AG04450 (cell line): ENCODE data around the gene ITIH2. TPM values are rescaled to one million over a fixed set of nuclear protein-coding genes. Genes with fewer than 3 reads are reported as not detected.
"Not testable (repeated sequence)": the region's sequence is repeated elsewhere in the genome, so short reads cannot be mapped to it uniquely, and the experiment has no call there.

ENCODE experiments used
- CTCF ChIA-PET: fragments of 300-600, 350-600 bp; formaldehyde crosslinking; extraction: SDS; loops from one replicate; lab custom pipeline; 2022; ENCODE audit warnings: antibody characterized with exemption, inconsistent platforms; lab: Charles Lee
- POLR2A ChIA-PET: fragments of 350-600 bp; formaldehyde crosslinking; extraction: SDS; loops from one replicate; lab custom pipeline; 2021; ENCODE audit warnings: antibody characterized with exemption, inconsistent platforms; lab: Yijun Ruan, JAX
- DNase-seq: peaks from one replicate; pipeline ENCODE4 v3.0.0-alpha.2; 2011; ENCODE audit warnings: low read depth, low spot score
- H3K27ac ChIP-seq: one replicate; pipeline ENCODE4 v1.5.1; 2012; ENCODE audit warnings: low read depth, low read length, control low read depth
- H3K27me3 ChIP-seq: one replicate; pipeline ENCODE4 v1.6.0; 2012; ENCODE audit warnings: low read length; ENCODE audit not compliant: control insufficient read depth, insufficient read depth
- H3K4me3 ChIP-seq: 2 replicates; pipeline ENCODE4 v1.5.1; 2011; ENCODE audit warnings: mild to moderate bottlenecking, low read depth, low read length, control low read depth
- H3K9me3 ChIP-seq: 2 replicates; pipeline ENCODE4 v1.5.1; 2012; ENCODE audit warnings: low read length; ENCODE audit not compliant: control insufficient read depth, insufficient read depth
- CTCF ChIP-seq: IDR thresholded peaks from 2 replicates; pipeline ENCODE4 v1.5.1; 2011; ENCODE audit warnings: low read depth, low read length, control low read depth, inconsistent platforms
- polyA plus RNA-seq: library from polyadenylated mRNA; depleted of rRNA; stranded (reverse); fragments of >200 nt; gene quantifications from 2 replicates; pipeline ENCODE4 v1.2.3, GENCODE V29; 2011

Gene ITIH2
- polyA plus RNA-seq, 1 experiment: not detected

- no peak overlapping the region for H3K4me3 ChIP-seq
- no peak for DNase-seq
- H3K27me3 ChIP-seq: peaks cover 26% of the 10 kb centered on the region
- H3K27ac ChIP-seq: no peak overlapping the region
- CTCF ChIA-PET: interaction anchor here (0.6 to 1.6 kb wide), 3 partner anchors 17 to 957 kb away, joined by 3 to 5 read pairs (median 4); no protein-coding TSS in a partner anchor
- POLR2A ChIA-PET: no interaction called here
- H3K9me3 ChIP-seq: no peaks in the 10 kb centered on the region
- TF ChIP-seq CTCF: no peak
Measured at GRCh38 chr10:7670157-7670556, 33.0 kb upstream of the ITIH2 start.

DNA sequence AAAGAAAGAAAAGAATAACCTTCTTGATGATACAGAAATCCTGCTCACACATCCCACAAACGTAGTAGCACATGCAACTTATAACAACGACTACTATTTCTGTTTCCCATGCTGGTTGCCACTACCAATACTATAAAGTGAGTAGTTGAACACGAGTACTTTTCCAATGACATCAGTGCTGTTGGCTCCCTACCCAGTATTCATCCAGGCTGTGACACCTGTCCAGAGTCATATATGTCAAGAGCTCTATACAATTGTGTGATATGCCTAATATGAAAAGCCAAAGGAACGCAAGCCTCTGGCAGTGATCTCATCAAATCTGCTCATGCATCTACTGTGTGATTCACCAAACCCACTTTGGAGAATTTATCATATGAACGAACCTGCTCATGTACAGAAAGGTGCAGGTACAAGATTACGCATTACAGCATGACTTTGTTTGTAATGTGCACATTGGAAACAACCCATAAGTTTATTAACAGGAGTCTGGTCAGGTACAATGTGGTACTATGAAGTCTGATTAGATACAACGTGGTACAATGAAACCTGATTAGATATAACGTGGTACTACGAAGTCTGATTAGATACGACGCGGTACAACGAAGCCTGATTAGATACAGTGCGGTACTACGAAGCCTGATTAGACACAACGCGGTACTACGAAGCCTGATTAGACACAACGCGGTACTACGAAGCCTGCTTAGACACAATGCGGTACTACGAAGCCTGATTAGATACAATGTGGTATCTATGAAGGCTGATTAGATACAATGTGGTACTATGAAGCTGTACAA is 30.6 kb upstream of the ITIH2 start:
- H3K27ac ChIP-seq: no peak overlapping the region
- POLR2A ChIA-PET: no interaction called here
- DNase-seq: no peak
- no peak overlapping the region for H3K4me3 ChIP-seq
- TF ChIP-seq CTCF: no peak
- H3K27me3 ChIP-seq: peaks cover 13% of the 10 kb centered on the region
- H3K9me3 ChIP-seq: no peaks in the 10 kb centered on the region
- CTCF ChIA-PET: no interaction called here

DNA sequence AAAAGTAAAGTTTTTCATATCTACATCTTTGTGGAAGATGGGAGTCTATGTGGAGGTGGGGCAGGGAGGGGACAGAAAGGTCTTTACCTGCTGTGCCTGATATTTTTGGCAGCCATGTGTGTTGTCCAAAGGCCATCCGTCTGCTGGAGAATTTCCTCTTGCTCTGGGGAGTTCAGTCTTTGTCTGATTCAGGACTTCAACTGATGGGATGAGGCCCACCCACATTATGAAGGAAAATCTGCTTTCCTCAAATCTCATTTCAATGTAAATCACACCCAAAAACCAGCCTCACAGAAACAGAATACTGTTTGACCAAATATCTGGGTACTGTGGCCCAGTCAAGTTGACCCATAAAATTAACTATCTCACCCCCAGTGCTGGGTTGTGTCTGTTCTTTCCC is 23.9 kb upstream of the ITIH2 start:
- no peak for TF ChIP-seq CTCF
- no peak overlapping the region for H3K4me3 ChIP-seq
- H3K27me3 ChIP-seq: no peaks in the 10 kb centered on the region
- H3K9me3 ChIP-seq: no peaks in the 10 kb centered on the region
- no peak overlapping the region for H3K27ac ChIP-seq
- ChIA-PET POLR2A (no interaction called here), CTCF (no interaction called here)
- DNase-seq: no peak

GRCh38 chr10:7680078-7680477 is 23.0 kb upstream of the ITIH2 start:
- CTCF ChIA-PET, H3K4me3 ChIP-seq, H3K27me3 ChIP-seq, H3K9me3 ChIP-seq, DNase-seq, POLR2A ChIA-PET, H3K27ac ChIP-seq: not testable (repeated sequence)

DNA sequence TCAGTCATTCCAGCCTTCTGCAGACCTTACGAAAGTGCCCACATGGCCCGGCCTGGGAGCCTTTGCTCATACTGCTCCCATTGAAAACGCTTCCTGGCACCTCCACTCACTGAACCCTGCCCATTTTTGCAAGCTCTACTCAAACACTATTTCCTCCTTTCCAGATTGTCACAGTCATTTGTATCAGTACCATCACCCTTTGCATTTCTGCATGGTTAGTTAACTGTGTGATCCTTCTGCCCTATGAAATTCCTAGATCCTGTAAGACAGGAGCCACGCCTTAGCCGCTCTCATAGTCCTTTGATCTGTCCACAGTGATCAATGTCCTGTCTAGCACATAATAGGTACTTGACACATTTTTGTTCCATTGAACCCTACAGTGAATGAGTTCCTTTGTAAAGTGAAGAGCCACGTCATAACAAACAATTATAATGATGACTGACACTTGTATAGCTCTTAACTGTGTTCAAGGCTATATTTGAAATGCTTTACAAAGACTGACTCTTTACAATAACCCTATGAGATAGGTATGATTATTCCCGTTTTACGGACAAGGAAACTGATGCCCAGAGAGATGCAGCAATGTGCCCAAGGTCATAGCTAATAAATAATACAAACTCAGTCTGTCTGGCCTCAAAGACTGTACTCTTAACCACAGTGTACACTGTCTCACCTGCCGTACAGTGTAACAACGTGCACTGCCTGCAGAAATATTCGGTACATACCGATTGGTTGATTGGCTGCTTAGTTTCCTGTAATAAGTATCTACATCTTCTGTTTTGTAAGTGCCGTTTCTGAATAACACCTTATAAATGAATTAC is 16.6 kb upstream of the ITIH2 start:
- TF ChIP-seq CTCF: no peak

More for the DNA sequence above, 16.6 kb upstream of the ITIH2 start:
- Histone ChIP-seq H3K9me3 (peaks cover 3% of the 10 kb centered on the region; the same call in 1 of the 2 replicates), H3K27ac (no peak overlapping the region), H3K4me3 (no peak overlapping the region), H3K27me3 (no peaks in the 10 kb centered on the region)
- ChIA-PET POLR2A (no interaction called here), CTCF (interaction anchor here (0.6 to 6.9 kb wide), 28 partner anchors 10 to 1616 kb away, joined by 3 to 120 read pairs (median 3); partner anchors contain the start of gene ITIH2)
- DNase-seq: no peak
